ENCODE data around the gene FAM32A.

DNA sequence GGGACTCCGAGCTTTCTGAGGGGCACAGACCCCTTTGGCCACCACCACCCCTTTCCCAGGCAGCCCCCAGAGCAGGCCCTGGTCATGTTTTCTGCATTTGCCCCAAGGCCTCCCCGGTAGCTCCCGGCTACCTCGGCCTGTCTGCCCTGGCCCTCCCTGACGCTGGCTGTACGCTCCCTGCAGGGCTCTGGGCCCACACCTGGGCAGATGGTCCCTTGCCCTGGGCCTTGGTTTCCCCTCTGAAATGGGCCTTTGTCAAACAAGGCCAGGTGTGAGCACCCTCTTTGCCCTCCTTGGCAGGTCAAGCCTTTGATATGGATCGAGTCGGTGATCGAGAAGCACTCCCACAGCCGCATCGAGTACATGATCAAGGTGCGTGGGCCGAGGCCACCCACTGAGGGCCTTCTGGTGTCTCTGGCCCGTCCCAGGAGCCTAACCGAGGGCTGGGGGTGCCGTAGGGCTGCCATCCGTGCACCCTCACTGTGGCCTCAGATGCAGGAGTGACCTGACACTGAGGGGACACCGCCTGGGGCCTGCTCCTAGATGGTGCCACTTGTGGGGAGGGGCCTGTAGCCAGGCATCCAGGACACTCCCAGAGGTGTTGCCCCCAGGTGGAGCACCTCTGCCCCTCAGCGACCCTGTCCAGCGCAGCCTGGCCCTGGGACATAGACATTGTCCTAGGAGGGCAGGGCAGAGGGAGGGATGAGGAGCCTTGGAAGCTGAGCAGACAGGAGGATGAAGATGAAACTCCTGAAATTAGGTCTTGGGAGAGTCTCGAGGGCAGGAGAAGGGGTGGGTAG lies 42.8 kb downstream of the FAM32A start:
- TF ChIP-seq CTCF (conservative IDR thresholded peaks at IDR 0.05; ENCODE audit: low read depth, low read length) (no peak), EZH2 (IDR thresholded peaks at IDR 0.05; ENCODE audit: low read length, unreplicated experiment) (no peak), EZH2phosphoT487 (IDR thresholded peaks at IDR 0.05; ENCODE audit: borderline replicate concordance, low read length) (no peak)

All from PC-3 (cell line).